Hindlimb muscle (tissue), 1 donor: ENCODE results near the gene RAB24. TPM values are rescaled to one million over a fixed set of nuclear protein-coding genes. Genes with fewer than 3 reads are reported as not detected.
"Not testable (repeated sequence)": the region's sequence is repeated elsewhere in the genome, so short reads cannot be mapped to it uniquely, and the experiment has no call there.

Experiments
- DNase-seq: peaks from one replicate; pipeline ENCODE4 v3.0.0-alpha.2; 2013
- polyA plus RNA-seq: library from polyadenylated mRNA; unstranded; fragments of 120-200 nt; gene quantifications from one replicate; pipeline ENCODE4 v1.2.1, GENCODE V29; 2013; ENCODE audit not compliant: insufficient read length

Gene RAB24
- polyA plus RNA-seq, 1 donor, result 23.0 TPM

GRCh38 chr5:177310757-177311391, 7.4 kb upstream of the RAB24 start:
- DNase-seq, result peak; percentile 42

GRCh38 chr5:177310332-177310731, 6.8 kb upstream of the RAB24 start:
- DNase-seq, result no peak

GRCh38 chr5:177309351-177310191, 6.1 kb upstream of the RAB24 start:
- peak; percentile 52 for DNase-seq

- DNase-seq, result no peak
These were observed 5.2 kb upstream of the RAB24 start for GRCh38 chr5:177308740-177309139.

GRCh38 chr5:177307544-177308363, 4.2 kb upstream of the RAB24 start:
- no peak for DNase-seq

- DNase-seq, result no peak
These were observed 3.4 kb upstream of the RAB24 start for GRCh38 chr5:177306674-177307543.

GRCh38 chr5:177306103-177306640, 2.7 kb upstream of the RAB24 start:
- not testable (repeated sequence) for DNase-seq

GRCh38 chr5:177304392-177305119, 1.0 kb upstream of the RAB24 start:
- no peak for DNase-seq

- no peak for DNase-seq
These were observed 439 bp upstream of the RAB24 start for GRCh38 chr5:177303925-177304391.

- no peak for DNase-seq
These were observed 987 bp downstream of the RAB24 start for GRCh38 chr5:177302354-177303110.

- DNase-seq, result no peak
These were observed 1.9 kb downstream of the RAB24 start for GRCh38 chr5:177301503-177302165.

GRCh38 chr5:177300951-177301350, 2.6 kb downstream of the RAB24 start:
- no peak for DNase-seq

- DNase-seq, result peak; percentile 51
These were observed 3.2 kb downstream of the RAB24 start for GRCh38 chr5:177300236-177300880.

- DNase-seq, result no peak
These were observed 3.8 kb downstream of the RAB24 start for GRCh38 chr5:177299697-177300096.

GRCh38 chr5:177297922-177298321, 5.6 kb downstream of the RAB24 start:
- no peak for DNase-seq

GRCh38 chr5:177296581-177296980, 6.9 kb downstream of the RAB24 start:
- no peak for DNase-seq

- DNase-seq, result no peak
These were observed 7.6 kb downstream of the RAB24 start for GRCh38 chr5:177295924-177296323.

GRCh38 chr5:177294632-177295031, 8.9 kb downstream of the RAB24 start:
- no peak for DNase-seq
